Nephron (organoid): ENCODE measurements around the gene KRT33A.
"Not testable (repeated sequence)": the region's sequence is repeated elsewhere in the genome, so short reads cannot be mapped to it uniquely, and the experiment has no call there.

Experiments used
- H3K27ac Mint-ChIP-seq, 3 experiments: 2 replicates each; pipeline ENCODE4 v1.8.0; 2020; ENCODE audit warnings: mixed read lengths in 3 of 3, mild to moderate bottlenecking in 2 of 3, moderate library complexity in 1 of 3
- H3K27me3 Mint-ChIP-seq: 2 replicates; pipeline ENCODE4 v1.8.0; 2021; ENCODE audit warnings: low read depth, mild to moderate bottlenecking, moderate library complexity, mixed read lengths
- H3K36me3 Mint-ChIP-seq: 2 replicates; pipeline ENCODE4 v1.8.0; 2020; ENCODE audit warnings: low read depth, mixed read lengths
- H3K4me1 Mint-ChIP-seq: 2 replicates; pipeline ENCODE4 v1.8.0; 2020; ENCODE audit warnings: mixed read lengths
- H3K4me3 Mint-ChIP-seq, 3 experiments: 2 replicates each; pipeline ENCODE4 v1.8.0; 2020; ENCODE audit warnings: mild to moderate bottlenecking in 3 of 3, mixed read lengths in 3 of 3, moderate library complexity in 2 of 3
- H3K9me3 Mint-ChIP-seq: 2 replicates; pipeline ENCODE4 v1.8.0; 2020; ENCODE audit warnings: mixed read lengths
- TF ChIP-seq, protein P1 (sequence below), 3 experiments: fragments of 200-600 bp; sonication (generic); IDR thresholded peaks; one replicate each; pipeline ENCODE4 v1.5.0; 2021; ENCODE audit warnings: antibody characterized with exemption in 3 of 3; ENCODE audit not compliant: unreplicated experiment in 3 of 3

The KRT33A gene

GRCh38 chr17:41350381-41350878 is at the start of gene KRT33A:
KRT33A (minus strand) TSS chr17:41350828; CDS start chr17:41350767, 61 bp downstream.
- not testable (repeated sequence) for H3K4me3 Mint-ChIP-seq, H3K9me3 Mint-ChIP-seq, H3K4me1 Mint-ChIP-seq, H3K27ac Mint-ChIP-seq, H3K36me3 Mint-ChIP-seq
- H3K27me3 Mint-ChIP-seq, result peaks cover 11% of the 10 kb centered on the region

DNA sequence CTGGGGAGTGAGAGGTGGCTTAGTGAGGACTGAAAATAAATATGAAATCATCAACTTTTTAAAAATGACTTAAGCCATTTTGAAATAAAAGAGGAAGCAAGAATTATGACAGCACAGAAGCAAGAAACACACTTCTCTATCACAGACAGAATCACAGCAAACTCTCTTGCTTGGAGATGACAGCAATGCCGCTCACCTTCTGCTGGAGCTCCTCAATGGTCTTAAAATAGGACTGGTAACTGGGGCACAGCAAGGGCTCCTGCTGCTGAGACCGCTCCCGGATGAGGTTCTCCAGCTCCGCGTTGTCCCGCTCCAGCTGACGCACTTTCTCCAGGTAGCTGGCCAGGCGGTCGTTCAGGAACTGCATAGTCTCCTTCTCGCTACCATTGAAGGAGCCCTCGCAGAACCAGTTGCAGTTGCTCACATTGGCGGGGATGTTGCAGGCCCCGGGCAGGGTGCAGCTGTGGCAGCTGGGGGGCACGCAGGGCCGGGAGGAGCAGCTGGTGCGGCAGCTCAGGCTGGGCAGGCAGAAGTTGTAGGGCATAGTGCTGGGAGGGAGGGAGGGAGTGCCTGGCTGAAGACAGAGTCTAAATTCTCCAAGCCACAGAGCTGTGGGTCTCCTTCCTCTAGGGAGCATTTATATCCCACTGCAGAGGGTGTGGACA is 46.5 kb upstream of the KRT33A start, which contains the start of gene KRT31:
TSS of gene KRT31 (minus strand) at position 613 of the 665 bp plus-strand sequence. CDS start at position 544, 69 bp downstream.
- no peaks in the 10 kb centered on the region for H3K36me3 Mint-ChIP-seq
- H3K27ac Mint-ChIP-seq, result no peak within 1 kb of the TSS
- H3K9me3 Mint-ChIP-seq, result no peaks in the 10 kb centered on the region
- peaks cover 14% of the 10 kb centered on the region for H3K4me1 Mint-ChIP-seq
- no peak within 1 kb of the TSS for H3K4me3 Mint-ChIP-seq
- no peaks in the 10 kb centered on the region for H3K27me3 Mint-ChIP-seq
- TF ChIP-seq, protein P1, sequence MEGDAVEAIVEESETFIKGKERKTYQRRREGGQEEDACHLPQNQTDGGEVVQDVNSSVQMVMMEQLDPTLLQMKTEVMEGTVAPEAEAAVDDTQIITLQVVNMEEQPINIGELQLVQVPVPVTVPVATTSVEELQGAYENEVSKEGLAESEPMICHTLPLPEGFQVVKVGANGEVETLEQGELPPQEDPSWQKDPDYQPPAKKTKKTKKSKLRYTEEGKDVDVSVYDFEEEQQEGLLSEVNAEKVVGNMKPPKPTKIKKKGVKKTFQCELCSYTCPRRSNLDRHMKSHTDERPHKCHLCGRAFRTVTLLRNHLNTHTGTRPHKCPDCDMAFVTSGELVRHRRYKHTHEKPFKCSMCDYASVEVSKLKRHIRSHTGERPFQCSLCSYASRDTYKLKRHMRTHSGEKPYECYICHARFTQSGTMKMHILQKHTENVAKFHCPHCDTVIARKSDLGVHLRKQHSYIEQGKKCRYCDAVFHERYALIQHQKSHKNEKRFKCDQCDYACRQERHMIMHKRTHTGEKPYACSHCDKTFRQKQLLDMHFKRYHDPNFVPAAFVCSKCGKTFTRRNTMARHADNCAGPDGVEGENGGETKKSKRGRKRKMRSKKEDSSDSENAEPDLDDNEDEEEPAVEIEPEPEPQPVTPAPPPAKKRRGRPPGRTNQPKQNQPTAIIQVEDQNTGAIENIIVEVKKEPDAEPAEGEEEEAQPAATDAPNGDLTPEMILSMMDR (IDR thresholded peaks at IDR 0.05; ENCODE audit: unreplicated experiment in 3 of 3), result no peak

GRCh38 chr17:41396340-41396739 is 45.7 kb upstream of the KRT33A start:
- Mint-ChIP-seq H3K27ac (no peak overlapping the region), H3K4me1 (peaks cover 16% of the 10 kb centered on the region), H3K4me3 (no peak overlapping the region), H3K27me3 (no peaks in the 10 kb centered on the region), H3K36me3 (no peaks in the 10 kb centered on the region), H3K9me3 (no peaks in the 10 kb centered on the region)
- TF ChIP-seq, protein P1 (IDR thresholded peaks at IDR 0.05; ENCODE audit: unreplicated experiment in 3 of 3), result no peak

- H3K4me3 Mint-ChIP-seq, result no peak overlapping the region
- H3K27ac Mint-ChIP-seq, result no peak overlapping the region
- TF ChIP-seq, protein P1 (IDR thresholded peaks at IDR 0.05; ENCODE audit: unreplicated experiment in 3 of 3), result no peak
- H3K27me3 Mint-ChIP-seq, result no peaks in the 10 kb centered on the region
- no peaks in the 10 kb centered on the region for H3K36me3 Mint-ChIP-seq
- peaks cover 18% of the 10 kb centered on the region for H3K4me1 Mint-ChIP-seq
- no peaks in the 10 kb centered on the region for H3K9me3 Mint-ChIP-seq
Observed at GRCh38 chr17:41395611-41396010, 45.0 kb upstream of the KRT33A start.

GRCh38 chr17:41395044-41395443 is 44.4 kb upstream of the KRT33A start:
- H3K36me3 Mint-ChIP-seq, H3K27me3 Mint-ChIP-seq, H3K27ac Mint-ChIP-seq, H3K9me3 Mint-ChIP-seq, H3K4me3 Mint-ChIP-seq: not testable (repeated sequence)
- H3K4me1 Mint-ChIP-seq, result peaks cover 23% of the 10 kb centered on the region

DNA sequence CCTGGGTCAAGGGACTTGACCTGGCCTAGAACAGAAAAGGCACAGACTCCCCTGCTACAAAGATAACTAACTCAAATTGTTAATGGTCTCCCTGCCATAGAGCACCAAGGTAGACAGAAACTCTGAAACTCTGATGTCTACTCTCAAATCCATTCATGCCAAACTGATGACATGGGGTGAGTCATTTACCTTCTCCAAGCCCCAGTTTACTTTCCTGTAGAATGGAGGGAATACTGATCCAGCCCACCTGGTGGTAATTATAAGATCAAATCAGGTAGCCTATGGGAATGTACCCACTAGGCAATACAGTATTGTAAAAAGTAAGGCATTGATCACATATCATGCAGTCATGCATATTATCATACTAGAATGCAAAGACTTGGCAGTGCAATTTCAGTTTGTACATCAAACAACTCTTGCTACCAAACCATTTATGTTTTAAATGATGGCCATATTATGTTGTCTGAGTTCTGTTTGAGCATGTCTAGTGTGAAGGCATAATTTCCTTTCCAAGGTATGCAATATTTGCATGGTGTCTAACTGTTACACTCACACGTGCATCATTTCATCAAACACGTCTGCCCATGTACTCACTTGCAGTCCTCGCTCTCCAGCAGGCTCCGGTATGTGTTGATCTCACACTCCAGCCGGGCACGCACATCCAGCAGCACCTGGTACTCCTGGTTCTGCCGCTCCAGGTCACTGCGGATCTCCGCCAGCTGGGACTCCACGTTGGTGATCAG is 43.8 kb upstream of the KRT33A start:
- Mint-ChIP-seq H3K4me1 (peaks cover 28% of the 10 kb centered on the region), H3K27ac (no peak overlapping the region), H3K4me3 (no peak overlapping the region), H3K9me3 (no peaks in the 10 kb centered on the region), H3K36me3 (no peaks in the 10 kb centered on the region), H3K27me3 (no peaks in the 10 kb centered on the region)
- TF ChIP-seq, protein P1 (IDR thresholded peaks at IDR 0.05; ENCODE audit: unreplicated experiment in 3 of 3), result no peak
